ENCODE data around the gene TRPM1.

TRPM1 gene

GRCh38 chr15:31083370-31083780 lies 18.1 kb downstream of the TRPM1 start:
- no peak for DNase-seq (ENCODE audit: insufficient read length, low spot score)
- no peak for FAIRE-seq
- no peak for TF ChIP-seq POLR2A (IDR thresholded peaks at IDR 0.05; ENCODE audit: low read depth, low read length)

- no peak for FAIRE-seq
- DNase-seq (ENCODE audit: insufficient read length, low spot score): no peak
- TF ChIP-seq POLR2A (IDR thresholded peaks at IDR 0.05; ENCODE audit: low read depth, low read length): no peak
Measured at GRCh38 chr15:31082771-31083369, 18.7 kb downstream of the TRPM1 start.

- no peak for FAIRE-seq
- no peak for TF ChIP-seq POLR2A (IDR thresholded peaks at IDR 0.05; ENCODE audit: low read depth, low read length)
- no peak for DNase-seq (ENCODE audit: insufficient read length, low spot score)
Measured at GRCh38 chr15:31081588-31082250, 19.8 kb downstream of the TRPM1 start.

DNA sequence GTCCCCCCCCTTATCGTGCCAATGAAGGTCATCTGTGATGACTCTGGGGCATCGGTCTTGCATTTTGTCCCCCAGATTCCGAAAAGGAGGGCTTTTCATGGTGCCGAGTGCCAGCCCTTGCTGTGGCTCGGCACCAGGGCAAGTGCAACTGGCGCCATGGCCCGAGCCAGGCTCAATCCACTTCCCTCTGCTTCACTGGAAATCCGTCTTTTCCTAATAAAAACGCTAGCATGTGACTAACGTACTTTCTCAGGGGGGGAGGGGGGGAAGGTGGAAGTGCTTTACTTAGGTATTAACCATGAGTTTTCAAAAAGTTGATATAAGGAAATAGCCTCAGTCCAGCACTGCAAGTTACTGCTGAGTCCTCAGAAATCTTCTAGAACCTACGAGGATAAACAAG lies 20.5 kb downstream of the TRPM1 start:
- DNase-seq (ENCODE audit: insufficient read length, low spot score) (no peak), FAIRE-seq (no peak)
- no peak for TF ChIP-seq POLR2A (IDR thresholded peaks at IDR 0.05; ENCODE audit: low read depth, low read length)

DNA sequence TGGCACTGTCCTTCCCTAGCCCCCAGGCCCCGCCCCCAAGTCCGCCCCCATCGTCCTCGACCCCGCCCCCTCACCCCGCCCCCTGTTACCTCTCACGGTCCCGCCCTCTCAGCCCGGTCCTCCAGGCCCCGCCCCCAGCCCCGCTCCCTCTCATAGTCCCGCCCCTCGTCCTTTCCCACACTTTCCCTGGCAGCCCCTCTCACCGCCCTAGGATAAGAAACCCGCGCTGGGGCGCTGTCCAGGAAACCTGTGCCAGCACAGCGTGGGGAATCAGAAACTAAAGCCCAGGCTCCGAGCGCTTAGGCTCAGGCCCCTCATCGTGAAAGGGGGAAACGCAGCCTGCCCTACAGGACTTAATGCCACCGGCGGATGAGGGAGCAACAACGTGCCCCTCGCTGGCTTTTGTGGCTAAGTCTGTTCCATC lies 20.9 kb downstream of the TRPM1 start:
- DNase-seq (ENCODE audit: insufficient read length, low spot score) (peak; percentile 74), FAIRE-seq (no peak)
- no peak for TF ChIP-seq POLR2A (IDR thresholded peaks at IDR 0.05; ENCODE audit: low read depth, low read length)

DNA sequence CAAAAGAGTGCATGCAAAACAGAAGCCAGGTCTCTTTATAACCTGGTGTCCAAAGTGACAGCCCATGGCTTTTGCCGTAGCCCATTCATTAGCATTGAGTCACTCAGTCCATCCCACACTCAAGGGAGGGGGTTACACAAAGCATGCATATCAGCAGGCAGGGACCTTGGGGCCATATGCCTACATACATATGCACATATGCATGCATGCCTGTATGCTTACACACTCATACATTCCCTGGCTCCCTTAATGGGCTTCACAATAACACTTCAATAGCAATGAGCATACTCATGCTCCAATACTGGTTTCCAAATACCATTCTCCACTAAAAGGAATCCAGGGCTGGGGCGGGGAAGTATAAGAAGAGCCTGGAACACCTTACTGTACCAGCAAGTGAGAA lies 22.0 kb downstream of the TRPM1 start:
- no peak for TF ChIP-seq POLR2A (IDR thresholded peaks at IDR 0.05; ENCODE audit: low read depth, low read length)
- FAIRE-seq: no peak
- DNase-seq (ENCODE audit: insufficient read length, low spot score): no peak

DNA sequence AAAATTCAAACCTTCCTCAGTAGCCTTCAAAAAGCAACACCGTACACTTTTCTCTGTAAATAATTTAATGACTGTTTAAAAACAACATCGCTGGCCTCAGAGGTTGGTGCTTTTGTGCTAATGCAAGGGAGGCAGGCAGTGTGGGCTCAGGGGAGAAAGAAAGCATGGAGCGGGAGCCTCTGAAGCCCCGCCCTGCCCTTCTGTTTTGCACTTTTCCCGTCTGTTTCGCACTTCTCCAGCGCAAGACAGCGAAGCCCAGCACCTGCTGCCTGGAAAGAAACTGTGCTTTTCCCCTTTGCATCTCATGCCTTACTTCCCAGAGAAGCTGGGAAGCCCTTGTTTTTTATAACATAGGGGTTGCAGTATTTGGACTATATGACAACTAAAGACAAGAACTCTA lies 23.1 kb downstream of the TRPM1 start:
- no peak for DNase-seq (ENCODE audit: insufficient read length, low spot score)
- FAIRE-seq: no peak
- TF ChIP-seq POLR2A (IDR thresholded peaks at IDR 0.05; ENCODE audit: low read depth, low read length): no peak

GRCh38 chr15:31077941-31078340 lies 23.6 kb downstream of the TRPM1 start:
- no peak for TF ChIP-seq POLR2A (IDR thresholded peaks at IDR 0.05; ENCODE audit: low read depth, low read length)
- FAIRE-seq (no peak), DNase-seq (ENCODE audit: insufficient read length, low spot score) (no peak)

DNA sequence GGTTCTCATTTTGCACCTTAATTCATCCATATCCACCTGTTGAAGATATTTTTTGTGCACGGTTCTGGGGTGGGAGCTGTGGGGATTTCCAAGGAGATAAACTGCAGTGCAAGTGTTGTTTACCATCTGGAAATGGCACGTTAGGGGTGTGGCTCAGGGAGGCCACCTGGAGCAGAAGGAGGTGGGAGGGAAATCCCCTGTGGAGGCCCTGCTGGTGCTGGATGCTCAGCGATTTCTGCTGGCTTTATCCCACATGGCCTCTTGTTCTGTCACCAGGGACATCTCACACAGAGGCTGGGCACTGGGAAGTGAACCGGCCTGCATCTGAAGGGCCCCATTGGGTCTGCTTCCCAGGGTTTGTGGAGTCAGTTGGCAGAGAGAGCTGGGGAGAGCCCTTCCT lies 24.3 kb downstream of the TRPM1 start:
- no peak for TF ChIP-seq POLR2A (IDR thresholded peaks at IDR 0.05; ENCODE audit: low read depth, low read length)
- DNase-seq (ENCODE audit: insufficient read length, low spot score) (no peak), FAIRE-seq (no peak)

- FAIRE-seq: no peak
- no peak for DNase-seq (ENCODE audit: insufficient read length, low spot score)
- no peak for TF ChIP-seq POLR2A (IDR thresholded peaks at IDR 0.05; ENCODE audit: low read depth, low read length)
Measured at GRCh38 chr15:31074321-31074720, 27.2 kb downstream of the TRPM1 start.

DNA sequence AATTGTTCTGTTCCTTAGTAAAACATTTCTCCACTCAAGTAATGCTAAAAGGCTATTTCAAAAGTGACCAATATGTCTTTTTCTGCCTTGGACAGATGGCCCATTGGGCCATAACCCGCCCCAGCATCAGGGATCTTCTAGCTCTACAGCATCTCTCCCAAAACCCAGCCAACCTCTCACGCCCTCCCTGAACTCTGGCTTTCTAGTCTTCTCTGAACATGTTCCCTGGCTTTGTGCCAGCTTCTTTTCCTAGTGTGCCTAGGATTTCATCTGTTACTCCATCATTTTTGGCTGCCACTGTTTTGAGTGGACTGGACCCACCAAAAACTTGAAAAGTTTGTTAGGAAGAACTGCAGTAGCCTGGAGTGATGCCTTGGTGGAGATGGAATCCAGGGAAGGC lies 30.7 kb downstream of the TRPM1 start:
- DNase-seq (ENCODE audit: insufficient read length, low spot score): no peak
- no peak for FAIRE-seq
- no peak for TF ChIP-seq POLR2A (IDR thresholded peaks at IDR 0.05; ENCODE audit: low read depth, low read length)

DNA sequence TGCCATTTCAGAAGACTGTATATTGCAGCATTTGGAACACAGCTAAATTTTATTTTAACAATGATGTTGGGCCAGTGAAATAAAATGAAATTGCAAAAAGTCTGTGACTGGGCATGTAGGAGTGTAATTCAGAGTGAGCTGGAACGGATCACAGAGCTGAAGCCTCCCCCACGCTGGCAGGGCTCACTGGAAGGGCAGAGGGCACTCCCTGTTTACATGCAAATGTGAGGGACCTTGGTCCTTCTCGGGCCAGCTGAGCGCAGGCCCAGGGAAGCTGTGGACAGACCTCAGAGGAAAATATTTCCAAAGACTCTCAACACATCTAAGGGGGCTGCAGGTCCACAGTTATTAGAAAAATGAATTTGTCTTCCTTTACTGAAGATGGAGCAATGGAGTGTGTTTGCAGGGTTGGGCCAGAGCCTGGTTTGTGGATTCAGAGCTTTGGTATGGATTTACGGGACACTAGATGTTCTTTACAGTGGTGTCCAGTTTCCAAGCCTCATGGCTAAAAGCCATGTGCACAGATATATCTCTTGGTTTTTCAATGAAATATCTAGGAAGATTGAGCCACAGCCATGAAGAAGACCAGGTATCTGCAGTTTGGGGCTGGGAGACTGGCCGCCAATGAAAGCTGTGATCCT lies 32.0 kb downstream of the TRPM1 start:
- FAIRE-seq (no peak), DNase-seq (ENCODE audit: insufficient read length, low spot score) (no peak)
- no peak for TF ChIP-seq POLR2A (IDR thresholded peaks at IDR 0.05; ENCODE audit: low read depth, low read length)

DNA sequence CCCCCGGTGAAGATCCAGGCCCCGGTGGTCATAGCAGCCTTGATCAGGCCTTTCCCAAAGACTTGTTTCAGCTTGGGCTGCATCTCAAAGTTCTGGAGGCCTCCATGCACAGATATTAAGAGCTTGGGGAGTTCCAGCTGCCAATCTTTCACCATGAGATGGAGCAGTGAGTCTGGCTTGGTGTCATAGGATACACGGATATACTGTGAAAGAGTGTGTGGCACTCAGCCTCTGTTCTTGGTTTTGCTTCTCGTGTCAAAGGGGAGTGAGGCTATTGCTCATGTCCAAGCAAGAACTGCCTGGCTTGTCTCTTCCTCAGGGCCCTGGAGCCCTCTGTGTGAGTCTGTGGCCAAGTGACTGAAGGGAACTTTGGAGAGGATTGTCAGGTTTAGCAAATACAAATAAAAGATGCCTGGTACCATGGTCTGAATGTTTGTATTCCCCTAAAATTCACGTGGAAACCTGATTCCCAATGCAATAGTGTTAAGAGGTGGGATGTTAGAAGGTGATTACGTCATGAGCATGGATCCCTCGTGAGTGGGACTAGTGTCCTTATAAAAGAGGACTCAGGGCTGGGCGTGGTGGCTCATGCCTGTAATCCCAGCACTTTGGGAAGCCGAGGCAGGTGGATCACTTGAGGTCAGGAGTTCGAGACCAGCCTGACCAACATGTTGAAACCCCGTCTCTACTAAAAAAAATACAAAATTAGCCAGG lies 33.5 kb downstream of the TRPM1 start:
- FAIRE-seq (no peak), DNase-seq (ENCODE audit: insufficient read length, low spot score) (no peak)
- TF ChIP-seq POLR2A (IDR thresholded peaks at IDR 0.05; ENCODE audit: low read depth, low read length): no peak

DNA sequence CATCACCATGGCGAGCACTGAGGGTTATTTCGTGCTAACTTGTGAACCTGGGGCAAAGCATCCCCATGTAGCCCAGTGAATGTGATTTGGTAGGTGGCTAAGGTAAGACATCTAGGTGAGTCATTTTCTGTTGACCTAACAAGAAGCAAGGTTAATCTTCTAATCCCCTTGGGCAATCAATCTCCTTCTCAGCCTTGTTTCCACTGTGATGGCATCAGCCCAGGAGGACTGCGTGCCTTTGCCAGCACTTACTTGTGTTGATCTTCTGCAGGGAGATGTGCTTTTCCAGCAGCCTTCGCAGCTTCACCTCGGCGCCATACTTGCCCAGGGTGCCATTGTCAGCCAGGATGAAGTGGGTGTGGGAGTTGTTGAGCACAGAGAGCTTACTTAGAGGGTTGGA lies 35.7 kb downstream of the TRPM1 start:
- no peak for DNase-seq (ENCODE audit: insufficient read length, low spot score)
- no peak for TF ChIP-seq POLR2A (IDR thresholded peaks at IDR 0.05; ENCODE audit: low read depth, low read length)
- no peak for FAIRE-seq
